ENCODE measurements around the gene NEO1.
"Not testable (repeated sequence)": the region's sequence is repeated elsewhere in the genome, so short reads cannot be mapped to it uniquely, and the experiment has no call there.

Gene NEO1

GRCh38 chr15:73268457-73268856 lies 216.2 kb downstream of the NEO1 start:
- DNase-seq = no peak

GRCh38 chr15:73270366-73271097 lies 218.3 kb downstream of the NEO1 start:
- DNase-seq = no peak

- peak; percentile 51 for DNase-seq
Observed at GRCh38 chr15:73273181-73274002, 221.1 kb downstream of the NEO1 start.

GRCh38 chr15:73275862-73276261 lies 223.6 kb downstream of the NEO1 start:
- no peak for DNase-seq

- DNase-seq = no peak
Observed at GRCh38 chr15:73282567-73283365, 230.5 kb downstream of the NEO1 start.

- DNase-seq = no peak
Observed at GRCh38 chr15:73283366-73283962, 231.2 kb downstream of the NEO1 start.

- DNase-seq = no peak
Observed at GRCh38 chr15:73284090-73284716, 231.9 kb downstream of the NEO1 start.

- no peak for DNase-seq
Observed at GRCh38 chr15:73286311-73286710, 234.0 kb downstream of the NEO1 start.

GRCh38 chr15:73287019-73287418 lies 234.8 kb downstream of the NEO1 start:
- no peak for DNase-seq

- no peak for DNase-seq
Observed at GRCh38 chr15:73291441-73291840, 239.2 kb downstream of the NEO1 start.

- no peak for DNase-seq
Observed at GRCh38 chr15:73293773-73294172, 241.5 kb downstream of the NEO1 start.

GRCh38 chr15:73295630-73296286 lies 243.5 kb downstream of the NEO1 start:
- DNase-seq = no peak

GRCh38 chr15:73296609-73297353 lies 244.5 kb downstream of the NEO1 start:
- DNase-seq = no peak

- no peak for DNase-seq
Observed at GRCh38 chr15:73298522-73299245, 246.4 kb downstream of the NEO1 start.

- not testable (repeated sequence) for DNase-seq
Observed at GRCh38 chr15:73300286-73300685, 248.0 kb downstream of the NEO1 start.

- no peak for DNase-seq
Observed at GRCh38 chr15:73303636-73304035, 251.4 kb downstream of the NEO1 start.

GRCh38 chr15:73305331-73306211 lies 253.3 kb downstream of the NEO1 start:
- no peak for DNase-seq

- DNase-seq = no peak
Observed at GRCh38 chr15:73308305-73308704, 256.0 kb downstream of the NEO1 start.

- DNase-seq = no peak
Observed at GRCh38 chr15:73313861-73314260, 261.6 kb downstream of the NEO1 start.
